HepG2 (cell line): Measurements from ENCODE around the gene PTPRU. TPM values are rescaled to one million over a fixed set of nuclear protein-coding genes. Genes with fewer than 3 reads are reported as not detected.

Experiments
- ATAC-seq: fragments of 200-7000 bp; cut with Tn5 transposase; 3 replicates; pipeline ENCODE4 v1.9.1; 2020; ENCODE audit warnings: mild to moderate bottlenecking, moderate library complexity
- BruUV-seq: library from RNA; stranded (reverse); fragments of 400-500 nt; replicated peaks from 2 replicates; lab custom pipeline; 2021; lab: Mats Ljungman, UMichigan
- CTCF ChIA-PET: fragments of 300-600 bp; formaldehyde crosslinking; extraction: SDS; loops from one replicate; lab custom pipeline; 2021; ENCODE audit warnings: low total read pairs, inconsistent platforms, low intra/inter-chr PET ratio; lab: Yijun Ruan, JAX
- POLR2A ChIA-PET: fragments of 350-600 bp; sonication (Branson Sonifier 250); formaldehyde crosslinking; loops from one replicate; lab custom pipeline; 2020; ENCODE audit warnings: antibody characterized with exemption, inconsistent platforms; lab: Yijun Ruan, JAX
- DNase-seq: peaks from one replicate; pipeline ENCODE4 v3.0.0-alpha.2; 2015; ENCODE audit warnings: low spot score
- FAIRE-seq: peaks from 3 replicates; lab custom pipeline; 2011; peaks lifted over from hg19 to GRCh38; lab: Jason Lieb, UNC
- H2AFZ ChIP-seq: one replicate; pipeline ENCODE4 v1.6.1; 2011; ENCODE audit warnings: low read length, inconsistent platforms
- H3K27ac ChIP-seq: fragments of 300-600 bp; 3 replicates; pipeline ENCODE4 v1.8.0; 2011; ENCODE audit warnings: mixed run types, mild to moderate bottlenecking, mixed read lengths, low read length, inconsistent platforms; ENCODE audit not compliant: insufficient read depth; ENCODE audit errors: extremely low read length
- H3K27me3 ChIP-seq, 2 experiments: fragments of 200-600 bp in 1 of 2; 2 replicates in 1 of 2; 3 replicates in 1 of 2; pipeline versions ENCODE4 v1.6.0 to v1.8.0; 2011; ENCODE audit warnings: low read length in 2 of 2, mild to moderate bottlenecking in 2 of 2, moderate library complexity in 2 of 2, inconsistent platforms in 1 of 2; ENCODE audit not compliant: insufficient read depth in 2 of 2, control insufficient read depth in 1 of 2
- H3K36me3 ChIP-seq, 2 experiments: fragments of 200-600 bp in 1 of 2; replicated peaks in 1 of 2; 2 replicates in 1 of 2; 3 replicates in 1 of 2; pipeline versions ENCODE4 v1.5.1 to v1.8.0; 2011; ENCODE audit warnings: low read length in 2 of 2, inconsistent platforms in 1 of 2; ENCODE audit not compliant: insufficient read depth in 2 of 2, control insufficient read depth in 1 of 2
- H3K4me1 ChIP-seq: 2 replicates; pipeline ENCODE4 v1.5.1; 2012; ENCODE audit warnings: low read length, inconsistent platforms; ENCODE audit not compliant: insufficient read depth
- H3K4me2 ChIP-seq: 2 replicates; pipeline ENCODE4 v1.6.0; 2011; ENCODE audit warnings: low read depth, low read length, inconsistent platforms
- H3K4me3 ChIP-seq, 3 experiments: fragments of 200-600 bp in 1 of 3; sonication (generic), shearing (Covaris generic) in 1 of 3; replicated peaks in 1 of 3; 2 replicates each; pipeline ENCODE4 v1.5.1; 2011 to 2016; ENCODE audit warnings: low read length in 3 of 3, inconsistent platforms in 2 of 3, low read depth in 2 of 3, mild to moderate bottlenecking in 2 of 3, control low read depth in 1 of 3, mixed read lengths in 1 of 3; ENCODE audit not compliant: insufficient read depth in 1 of 3
- H3K79me2 ChIP-seq: one replicate; pipeline ENCODE4 v1.6.1; 2011; ENCODE audit warnings: low read length, inconsistent platforms; ENCODE audit not compliant: insufficient read depth
- H3K9ac ChIP-seq: 2 replicates; pipeline ENCODE4 v1.6.0; 2011; ENCODE audit warnings: mild to moderate bottlenecking, low read depth, low read length, inconsistent platforms; ENCODE audit not compliant: insufficient read depth
- H3K9me3 ChIP-seq: 2 replicates; pipeline ENCODE4 v1.5.1; 2012; ENCODE audit warnings: mild to moderate bottlenecking, low read length
- H4K20me1 ChIP-seq: 2 replicates; pipeline ENCODE4 v1.6.0; 2011; ENCODE audit warnings: inconsistent platforms, mild to moderate bottlenecking, low read length, moderate library complexity; ENCODE audit not compliant: insufficient read depth
- DNMT1 ChIP-seq: sonication (generic); formaldehyde crosslinking; IDR thresholded peaks from 2 replicates; pipeline ENCODE4 v1.5.1; 2020; ENCODE audit warnings: mild to moderate bottlenecking, missing genetic modification reagents
- RFXAP ChIP-seq: sonication (generic); formaldehyde crosslinking; IDR thresholded peaks from 2 replicates; pipeline ENCODE4 v1.4.0; 2020; ENCODE audit warnings: missing genetic modification reagents, borderline replicate concordance
- SP140L ChIP-seq: sonication (generic); formaldehyde crosslinking; IDR thresholded peaks from 2 replicates; pipeline ENCODE4 v1.4.0; 2020; ENCODE audit warnings: missing genetic modification reagents, borderline replicate concordance
- ZKSCAN1 ChIP-seq: fragments of 150-350 bp; IDR thresholded peaks from 2 replicates; pipeline ENCODE4 v1.6.1; 2014; ENCODE audit warnings: low read length
- ZNF251 ChIP-seq: sonication (generic); formaldehyde crosslinking; IDR thresholded peaks from 2 replicates; pipeline ENCODE4 v1.9.0; 2021; ENCODE audit warnings: mild to moderate bottlenecking, missing genetic modification reagents
- WGBS: methylation state at CpG from one replicate; pipeline ENCODE4 v1.1.6; 2017; ENCODE audit warnings: low lambda C conversion rate; 5-methylcytosine and 5-hydroxymethylcytosine counted together
- in situ Hi-C: cut with HindIII; loops from 2 replicates; pipeline ENCODE4 v1.10.0; 2017; ENCODE audit warnings: low pct_unique_long_range_greater_than_20kb; ENCODE audit not compliant: extremely low pct_ligation_motif_present
- intact Hi-C: fragments of 100-400 bp; cut with micrococcal nuclease; formaldehyde crosslinking; loops from one replicate; pipeline ENCODE4 v1.10.0; 2022; ENCODE audit not compliant: unreplicated experiment
- polyA plus RNA-seq, 8 experiments: library from polyadenylated mRNA; depleted of rRNA in 3 of 8; stranded (reverse) in 7 of 8; unstranded in 1 of 8; fragments of >200 nt; fragmentation: Illumina TruSeq in 4 of 8; extraction: Trizol in 4 of 8; gene quantifications; 2 replicates each; pipeline versions ENCODE4 v1.2.1 to v1.2.3, GENCODE V29; 2011 to 2016; ENCODE audit warnings: low read depth in 4 of 8, missing spikeins in 1 of 8, mixed read lengths in 1 of 8; ENCODE audit not compliant: insufficient read depth in 1 of 8
- total RNA-seq, 5 experiments: library from RNA; depleted of rRNA; stranded (reverse); fragments of >200 nt; fragmentation: Illumina TruSeq; extraction: Trizol; gene quantifications; 2 replicates each; pipeline ENCODE4 v1.2.3, GENCODE V29; 2016; ENCODE audit warnings: low read depth in 1 of 5
- TF ChIP-seq, protein P1 (sequence below): sonication (generic); formaldehyde crosslinking; IDR thresholded peaks from 2 replicates; pipeline ENCODE4 v1.4.0; 2020; ENCODE audit warnings: missing genetic modification reagents
- TF ChIP-seq, protein P2 (sequence below): sonication (generic); formaldehyde crosslinking; IDR thresholded peaks from 2 replicates; pipeline ENCODE4 v1.9.0; 2021; ENCODE audit warnings: missing genetic modification reagents, mild to moderate bottlenecking, borderline replicate concordance

PTPRU gene
- total and polyA plus RNA-seq, 2 of the 13 experiments (the other 11 are each of a cell fraction or from before 2014, with no cell fraction given), result 21.6 to 22.3 TPM

DNA sequence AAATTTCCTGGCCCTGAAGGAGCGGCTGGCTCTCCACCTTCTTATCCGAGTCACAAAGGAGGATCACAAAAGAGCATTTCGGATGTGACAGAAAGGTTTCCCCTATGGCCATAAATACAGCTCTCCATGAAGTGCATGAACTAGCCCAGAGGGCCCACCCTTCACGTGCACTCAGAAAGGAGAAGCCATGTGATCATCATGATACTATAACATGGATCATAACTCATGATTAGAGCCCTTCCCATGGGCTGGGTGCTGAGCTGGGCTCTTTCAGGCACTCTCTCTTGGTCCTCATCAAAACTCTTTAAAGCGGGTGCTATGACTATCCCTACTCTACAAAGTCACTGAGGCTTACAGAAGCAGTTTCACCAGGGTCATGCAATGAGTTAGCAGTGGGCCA lies 135.0 kb downstream of the PTPRU start (continued):
- TF ChIP-seq ZKSCAN1, result no peak
- TF ChIP-seq, protein P1, sequence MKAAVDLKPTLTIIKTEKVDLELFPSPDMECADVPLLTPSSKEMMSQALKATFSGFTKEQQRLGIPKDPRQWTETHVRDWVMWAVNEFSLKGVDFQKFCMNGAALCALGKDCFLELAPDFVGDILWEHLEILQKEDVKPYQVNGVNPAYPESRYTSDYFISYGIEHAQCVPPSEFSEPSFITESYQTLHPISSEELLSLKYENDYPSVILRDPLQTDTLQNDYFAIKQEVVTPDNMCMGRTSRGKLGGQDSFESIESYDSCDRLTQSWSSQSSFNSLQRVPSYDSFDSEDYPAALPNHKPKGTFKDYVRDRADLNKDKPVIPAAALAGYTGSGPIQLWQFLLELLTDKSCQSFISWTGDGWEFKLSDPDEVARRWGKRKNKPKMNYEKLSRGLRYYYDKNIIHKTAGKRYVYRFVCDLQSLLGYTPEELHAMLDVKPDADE (CRISPR knock-in tag), result no peak

DNA sequence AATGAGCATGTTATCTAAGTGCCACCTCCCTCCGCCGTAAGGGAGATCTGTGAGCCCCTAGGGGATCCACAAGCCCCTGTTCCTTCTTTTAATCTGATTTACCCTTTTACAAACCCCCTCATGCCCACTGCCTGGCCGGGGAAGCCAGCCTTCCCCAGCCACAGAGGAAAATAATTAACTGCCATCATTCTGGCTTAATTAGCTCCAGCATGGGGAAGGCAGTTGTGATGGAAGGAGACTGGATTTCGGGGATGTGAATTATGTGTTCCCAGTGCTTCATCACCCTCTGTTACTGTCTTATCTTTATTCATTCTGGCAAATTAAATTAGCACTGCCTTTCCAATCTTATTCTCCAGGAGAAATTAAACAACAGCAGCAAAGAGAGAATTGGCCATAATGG lies 135.8 kb downstream of the PTPRU start:
- in situ Hi-C loops (no loop called here), intact Hi-C loops (no loop called here)
- Histone ChIP-seq H3K27me3 (peaks cover 0 to 15% of the 10 kb centered on the region in 2 experiments; a peak in 3 of 5 replicates), H3K9ac (no peak overlapping the region), H3K4me3 (no peak overlapping the region), H3K4me1 (no peaks in the 10 kb centered on the region), H3K79me2 (no peaks in the 10 kb centered on the region), H3K36me3 (no peaks in the 10 kb centered on the region), H4K20me1 (no peaks in the 10 kb centered on the region), H3K4me2 (no peak overlapping the region), H3K27ac (no peak overlapping the region), H2AFZ (no peak overlapping the region), H3K9me3 (no peaks in the 10 kb centered on the region; the same call in 1 of the 2 replicates)
- WGBS, result 9% methylated on average over 4 of the region's 4 CpGs
- FAIRE-seq (no peak), DNase-seq (no peak), ATAC-seq (no peak)
- no peak for TF ChIP-seq SP140L (CRISPR knock-in tag)
- no peak for TF ChIP-seq DNMT1 (CRISPR knock-in tag)
- no peak for TF ChIP-seq RFXAP (CRISPR knock-in tag)
- no peak for TF ChIP-seq ZNF251 (CRISPR knock-in tag)
- TF ChIP-seq, protein P2, sequence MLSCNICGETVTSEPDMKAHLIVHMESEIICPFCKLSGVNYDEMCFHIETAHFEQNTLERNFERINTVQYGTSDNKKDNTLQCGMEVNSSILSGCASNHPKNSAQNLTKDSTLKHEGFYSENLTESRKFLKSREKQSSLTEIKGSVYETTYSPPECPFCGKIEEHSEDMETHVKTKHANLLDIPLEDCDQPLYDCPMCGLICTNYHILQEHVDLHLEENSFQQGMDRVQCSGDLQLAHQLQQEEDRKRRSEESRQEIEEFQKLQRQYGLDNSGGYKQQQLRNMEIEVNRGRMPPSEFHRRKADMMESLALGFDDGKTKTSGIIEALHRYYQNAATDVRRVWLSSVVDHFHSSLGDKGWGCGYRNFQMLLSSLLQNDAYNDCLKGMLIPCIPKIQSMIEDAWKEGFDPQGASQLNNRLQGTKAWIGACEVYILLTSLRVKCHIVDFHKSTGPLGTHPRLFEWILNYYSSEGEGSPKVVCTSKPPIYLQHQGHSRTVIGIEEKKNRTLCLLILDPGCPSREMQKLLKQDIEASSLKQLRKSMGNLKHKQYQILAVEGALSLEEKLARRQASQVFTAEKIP (CRISPR knock-in tag), result no peak
- ChIA-PET CTCF (no interaction called here), POLR2A (no interaction called here)
- no TSS peak for BruUV-seq

Other genes starting within 250 kb of the PTPRU start
- gene TMEM200B, start 112.6 kb upstream of the PTPRU start, total RNA-seq (2016; rRNA removed; fragmentation: Illumina TruSeq; extraction: Trizol), result 0.72 and 1.1 TPM in 2 replicates
- 1.1 and 1.4 TPM in 2 replicates for gene TMEM200B, start 112.6 kb upstream of the PTPRU start, polyA plus RNA-seq (2011; rRNA removed)
- gene SRSF4, start 54.6 kb upstream of the PTPRU start, total RNA-seq (2016; rRNA removed; fragmentation: Illumina TruSeq; extraction: Trizol), result 43.3 and 50.9 TPM in 2 replicates
- 37.7 and 39.5 TPM in 2 replicates for gene SRSF4, start 54.6 kb upstream of the PTPRU start, polyA plus RNA-seq (2011; rRNA removed)
- 21.2 and 24.9 TPM in 2 replicates for gene MECR, start 5.6 kb upstream of the PTPRU start, total RNA-seq (2016; rRNA removed; fragmentation: Illumina TruSeq; extraction: Trizol)
- gene MECR, start 5.6 kb upstream of the PTPRU start, polyA plus RNA-seq (2011; rRNA removed), result 18.8 and 19.0 TPM in 2 replicates